H1 (cell line): ENCODE results near the gene ERLIN1. TPM values are rescaled to one million over a fixed set of nuclear protein-coding genes. Genes with fewer than 3 reads are reported as not detected.

Experiments used
- TEAD4 ChIP-seq: IDR thresholded peaks from 2 replicates; pipeline ENCODE4 v1.6.1; 2012; ENCODE audit warnings: low read depth, low read length, inconsistent platforms, mixed read lengths
- polyA plus RNA-seq, 7 experiments: library from polyadenylated mRNA; depleted of rRNA in 3 of 7; stranded (reverse) in 5 of 7; unstranded in 2 of 7; fragments of >200 nt in 5 of 7; fragments of 200-250 nt in 2 of 7; gene quantifications; 1 replicate in 5 of 7; 2 replicates in 1 of 7; 4 replicates in 1 of 7; pipeline versions ENCODE4 v1.2.1 to v1.2.3, GENCODE V29; 2011 to 2013; ENCODE audit warnings: missing spikeins in 2 of 7, mixed read lengths in 2 of 7
- total RNA-seq: library from RNA; stranded (reverse); fragmentation: NEBNext Ultra II Directional; extraction: Animal tissue kit (Norgen Biotek cat#: 25700); gene quantifications from 2 replicates; pipeline ENCODE4 v1.2.1, GENCODE V29; 2021

Gene ERLIN1
- total and polyA plus RNA-seq, 2 of the 8 experiments (the other 6 are each of a cell fraction or from before 2014, with no cell fraction given): 16.5 to 32.0 TPM

DNA sequence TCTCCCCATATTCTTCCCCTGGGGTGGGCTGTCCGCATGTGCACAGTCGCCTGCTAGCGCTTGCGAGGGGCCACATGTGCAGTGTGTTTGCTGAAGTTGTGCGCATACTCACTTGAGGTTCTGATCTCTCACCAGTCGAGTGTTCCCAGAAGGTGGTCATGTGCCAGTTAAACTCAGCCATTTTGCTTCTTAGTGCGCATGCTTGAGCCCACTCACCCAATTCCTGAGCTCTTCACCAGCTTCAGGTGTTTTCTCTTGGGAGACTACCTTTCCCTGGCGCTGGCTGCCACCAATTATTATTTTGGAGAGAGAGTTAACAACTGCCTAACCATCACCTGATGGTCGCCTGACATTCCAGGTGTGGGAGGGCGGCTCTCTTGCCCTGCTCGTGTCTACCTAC is 79.0 kb downstream of the ERLIN1 start (continued):
- no peak for TF ChIP-seq TEAD4
